Inferior parietal cortex (tissue), 1 donor: ENCODE data around the gene MAL.

Source experiments
- DNase-seq: peaks from one replicate; pipeline ENCODE4 v3.0.0-alpha.2; 2016; ENCODE audit errors: extremely low spot score

MAL gene

GRCh38 chr2:95025406-95026319 lies at the start of gene MAL:
Gene MAL, plus strand, starts transcription at chr2:95025708. Its CDS starts 85 bp downstream, at chr2:95025793.
- DNase-seq = no peak

- DNase-seq = no peak
These were observed 47.7 kb upstream of the MAL start for GRCh38 chr2:94977826-94978225.

- no peak for DNase-seq
These were observed 46.6 kb upstream of the MAL start for GRCh38 chr2:94978917-94979316.

- DNase-seq = no peak
These were observed 45.8 kb upstream of the MAL start for GRCh38 chr2:94979406-94980375.

- DNase-seq = no peak
These were observed 45.1 kb upstream of the MAL start for GRCh38 chr2:94980406-94980805.

- no peak for DNase-seq
These were observed 43.4 kb upstream of the MAL start for GRCh38 chr2:94982156-94982555.

- no peak for DNase-seq
These were observed 42.8 kb upstream of the MAL start for GRCh38 chr2:94982675-94983074.

- DNase-seq = no peak
These were observed 40.4 kb upstream of the MAL start for GRCh38 chr2:94984964-94985575.

- DNase-seq = no peak
These were observed 39.9 kb upstream of the MAL start for GRCh38 chr2:94985636-94986035.

GRCh38 chr2:94986392-94986963 lies 39.0 kb upstream of the MAL start:
- peak; percentile 81 for DNase-seq

- no peak for DNase-seq
These were observed 38.2 kb upstream of the MAL start for GRCh38 chr2:94987074-94988020.

- no peak for DNase-seq
These were observed 34.6 kb upstream of the MAL start for GRCh38 chr2:94990956-94991355.

- no peak for DNase-seq
These were observed 33.1 kb upstream of the MAL start for GRCh38 chr2:94992360-94992759.

GRCh38 chr2:94993176-94994062 lies 32.1 kb upstream of the MAL start:
- no peak for DNase-seq

GRCh38 chr2:94994063-94994913 lies 31.2 kb upstream of the MAL start:
- no peak for DNase-seq

GRCh38 chr2:94994914-94995552 lies 30.5 kb upstream of the MAL start:
- DNase-seq = no peak

- DNase-seq = no peak
These were observed 29.8 kb upstream of the MAL start for GRCh38 chr2:94995553-94996304.
